A549 (cell line): ENCODE data around the gene ACSBG1. TPM values are rescaled to one million over a fixed set of nuclear protein-coding genes. Genes with fewer than 3 reads are reported as not detected.

ENCODE experiments used
- ATAC-seq, 2 experiments: fragments of 200-7000 bp in 1 of 2; fragments of >200 bp in 1 of 2; cut with Nextera tagmentation in 1 of 2; cut with Tn5 transposase in 1 of 2; 3 replicates each; pipeline versions ENCODE4 v1.8.0 to v1.9.1; 2018 to 2020; ENCODE audit warnings: mild to moderate bottlenecking in 1 of 2, moderate library complexity in 1 of 2
- CTCF ChIA-PET: fragments of 300-600 bp; sonication (Branson Sonifier 250); formaldehyde crosslinking; extraction: SDS; loops from one replicate; lab custom pipeline; 2021; ENCODE audit warnings: antibody characterized with exemption, inconsistent platforms; lab: Yijun Ruan, JAX
- POLR2A ChIA-PET: fragments of 350-600 bp; formaldehyde crosslinking; extraction: SDS; loops from one replicate; lab custom pipeline; 2021; ENCODE audit warnings: antibody characterized with exemption, inconsistent platforms; lab: Yijun Ruan, JAX
- DNase-seq, 2 experiments: peaks; one replicate each; pipeline versions ENCODE4 v3.0.0 to v3.0.0-alpha.2; 2011 to 2016; ENCODE audit warnings: low read depth in 1 of 2, low spot score in 1 of 2
- FAIRE-seq: peaks from 2 replicates; lab custom pipeline; 2011; peaks lifted over from hg19 to GRCh38; lab: Jason Lieb, UNC
- H3K27ac ChIP-seq, 2 experiments: fragments of >200 bp; sonication (Bioruptor Twin); formaldehyde crosslinking; 3 replicates each; pipeline ENCODE4 v1.5.1; 2016 to 2017
- H3K4me1 ChIP-seq: fragments of >200 bp; sonication (Bioruptor Twin); formaldehyde crosslinking; 3 replicates; pipeline ENCODE4 v1.6.1; 2016
- H3K4me2 ChIP-seq: fragments of >200 bp; sonication (Bioruptor Twin); formaldehyde crosslinking; 3 replicates; pipeline ENCODE4 v1.6.1; 2016
- H3K4me3 ChIP-seq: fragments of >200 bp; sonication (Bioruptor Twin); formaldehyde crosslinking; 3 replicates; pipeline ENCODE4 v1.5.1; 2016
- H3K9me3 ChIP-seq: fragments of >200 bp; sonication (Bioruptor Twin); formaldehyde crosslinking; 3 replicates; pipeline ENCODE4 v1.6.1; 2016
- CBX2 ChIP-seq: fragments of 200-600 bp; sonication (generic); IDR thresholded peaks from 2 replicates; pipeline ENCODE4 v1.6.1; 2016; ENCODE audit warnings: low read depth, mild to moderate bottlenecking, borderline replicate concordance
- CHD2 ChIP-seq: fragments of 150-350 bp; IDR thresholded peaks from 2 replicates; pipeline ENCODE4 v1.6.1; 2014; ENCODE audit warnings: low read length; ENCODE audit not compliant: partially characterized antibody
- CHD4 ChIP-seq: fragments of 200-600 bp; sonication (generic); IDR thresholded peaks from 2 replicates; pipeline ENCODE4 v1.6.1; 2016; ENCODE audit warnings: antibody characterized with exemption, mild to moderate bottlenecking, borderline replicate concordance
- EHMT2 ChIP-seq: fragments of 200-600 bp; sonication (generic); IDR thresholded peaks from 2 replicates; pipeline ENCODE4 v1.6.1; 2016; ENCODE audit warnings: antibody characterized with exemption, low read depth, mild to moderate bottlenecking, moderate library complexity
- ELK1 ChIP-seq: fragments of 150-350 bp; IDR thresholded peaks from 2 replicates; pipeline ENCODE4 v1.6.1; 2014; ENCODE audit warnings: low read depth, mild to moderate bottlenecking, low read length
- EP300 ChIP-seq, 2 experiments: fragments of >200 bp; sonication (Bioruptor Twin); formaldehyde crosslinking; IDR thresholded peaks; 2 replicates in 1 of 2; 3 replicates in 1 of 2; pipeline ENCODE4 v1.6.1; 2016 to 2017
- FOSL2 ChIP-seq, 2 experiments: fragments of 450-650 bp in 1 of 2; fragments of >200 bp in 1 of 2; sonication (Bioruptor Twin) in 1 of 2; formaldehyde crosslinking; IDR thresholded peaks; 2 replicates each; pipeline versions ENCODE4 v1.5.0 to v1.6.1; 2016 to 2020; ENCODE audit warnings: mild to moderate bottlenecking in 1 of 2, moderate library complexity in 1 of 2
- FOXS1 ChIP-seq: fragments of 250-450 bp; sonication (Bioruptor Pico); IDR thresholded peaks from 2 replicates; pipeline ENCODE4 v1.5.0; 2020; ENCODE audit warnings: mild to moderate bottlenecking, moderate library complexity
- GATA3 ChIP-seq: IDR thresholded peaks from 2 replicates; pipeline ENCODE4 v1.6.1; 2012; ENCODE audit warnings: borderline replicate concordance
- HOXB13 ChIP-seq: fragments of 250-450 bp; sonication (Bioruptor Pico); IDR thresholded peaks from 2 replicates; pipeline ENCODE4 v1.5.0; 2020; ENCODE audit warnings: low read depth, mild to moderate bottlenecking, moderate library complexity
- MAZ ChIP-seq: fragments of 150-350 bp; IDR thresholded peaks from 2 replicates; pipeline ENCODE4 v1.6.1; 2014; ENCODE audit warnings: antibody characterized with exemption, low read depth, low read length, borderline replicate concordance
- PHF8 ChIP-seq: fragments of 200-600 bp; sonication (generic); IDR thresholded peaks from 2 replicates; pipeline ENCODE4 v1.6.1; 2016; ENCODE audit warnings: low read depth, mild to moderate bottlenecking, antibody characterized with exemption, moderate library complexity, borderline replicate concordance
- RARB ChIP-seq: fragments of 250-450 bp; sonication (Bioruptor Pico); IDR thresholded peaks from 2 replicates; pipeline ENCODE4 v1.8.0; 2021; ENCODE audit warnings: mild to moderate bottlenecking, moderate library complexity
- SREBF2 ChIP-seq: fragments of 450-650 bp; IDR thresholded peaks from 2 replicates; pipeline ENCODE4 v1.6.1; 2014; ENCODE audit warnings: mild to moderate bottlenecking, moderate library complexity
- TP53 ChIP-seq: fragments of 250-450 bp; sonication (Bioruptor Pico); IDR thresholded peaks from 2 replicates; pipeline ENCODE4 v1.5.0; 2021; ENCODE audit warnings: mild to moderate bottlenecking, moderate library complexity
- ZC3H11A ChIP-seq: fragments of 450-650 bp; IDR thresholded peaks from 2 replicates; pipeline ENCODE4 v1.6.1; 2014; ENCODE audit warnings: antibody characterized with exemption, mild to moderate bottlenecking
- ZNF302 ChIP-seq: fragments of 250-450 bp; sonication (Bioruptor Pico); IDR thresholded peaks from 2 replicates; pipeline ENCODE4 v1.9.0; 2021; ENCODE audit warnings: inconsistent platforms, mild to moderate bottlenecking, moderate library complexity
- WGBS: methylation state at CpG from one replicate; pipeline ENCODE4 v1.1.6; 2017; ENCODE audit errors: missing lambda C conversion rate; 5-methylcytosine and 5-hydroxymethylcytosine counted together
- polyA plus RNA-seq, 4 experiments: library from polyadenylated mRNA; depleted of rRNA in 3 of 4; stranded (reverse); fragments of >200 nt; fragmentation: RNase III in 1 of 4; extraction: RNeasy Plus Mini Kit Qiagen cat#74134 plus additional on column Dnase treatment in 1 of 4; gene quantifications; 2 replicates in 3 of 4; 3 replicates in 1 of 4; pipeline ENCODE4 v1.2.3, GENCODE V29; 2011 to 2017
- TF ChIP-seq, protein P1 (sequence below): fragments of >200 bp; sonication (Bioruptor Twin); formaldehyde crosslinking; IDR thresholded peaks from 3 replicates; pipeline ENCODE4 v1.6.1; 2016
- TF ChIP-seq, protein P2 (sequence below): fragments of 200-600 bp; sonication (generic); IDR thresholded peaks from 2 replicates; pipeline ENCODE4 v1.6.1; 2016; ENCODE audit warnings: antibody characterized with exemption, mild to moderate bottlenecking, moderate library complexity
- TF ChIP-seq, protein P3 (sequence below): IDR thresholded peaks from 2 replicates; pipeline ENCODE4 v1.6.1; 2012; ENCODE audit warnings: low read depth, borderline replicate concordance

Gene ACSBG1
- polyA plus RNA-seq, 2 of the 4 experiments (the other 2 are of a cell fraction), result 0.15 to 0.21 TPM

- no peak for TF ChIP-seq EHMT2
- TF ChIP-seq, protein P1, sequence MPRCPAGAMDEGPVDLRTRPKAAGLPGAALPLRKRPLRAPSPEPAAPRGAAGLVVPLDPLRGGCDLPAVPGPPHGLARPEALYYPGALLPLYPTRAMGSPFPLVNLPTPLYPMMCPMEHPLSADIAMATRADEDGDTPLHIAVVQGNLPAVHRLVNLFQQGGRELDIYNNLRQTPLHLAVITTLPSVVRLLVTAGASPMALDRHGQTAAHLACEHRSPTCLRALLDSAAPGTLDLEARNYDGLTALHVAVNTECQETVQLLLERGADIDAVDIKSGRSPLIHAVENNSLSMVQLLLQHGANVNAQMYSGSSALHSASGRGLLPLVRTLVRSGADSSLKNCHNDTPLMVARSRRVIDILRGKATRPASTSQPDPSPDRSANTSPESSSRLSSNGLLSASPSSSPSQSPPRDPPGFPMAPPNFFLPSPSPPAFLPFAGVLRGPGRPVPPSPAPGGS, result no peak
- TF ChIP-seq, protein P2, sequence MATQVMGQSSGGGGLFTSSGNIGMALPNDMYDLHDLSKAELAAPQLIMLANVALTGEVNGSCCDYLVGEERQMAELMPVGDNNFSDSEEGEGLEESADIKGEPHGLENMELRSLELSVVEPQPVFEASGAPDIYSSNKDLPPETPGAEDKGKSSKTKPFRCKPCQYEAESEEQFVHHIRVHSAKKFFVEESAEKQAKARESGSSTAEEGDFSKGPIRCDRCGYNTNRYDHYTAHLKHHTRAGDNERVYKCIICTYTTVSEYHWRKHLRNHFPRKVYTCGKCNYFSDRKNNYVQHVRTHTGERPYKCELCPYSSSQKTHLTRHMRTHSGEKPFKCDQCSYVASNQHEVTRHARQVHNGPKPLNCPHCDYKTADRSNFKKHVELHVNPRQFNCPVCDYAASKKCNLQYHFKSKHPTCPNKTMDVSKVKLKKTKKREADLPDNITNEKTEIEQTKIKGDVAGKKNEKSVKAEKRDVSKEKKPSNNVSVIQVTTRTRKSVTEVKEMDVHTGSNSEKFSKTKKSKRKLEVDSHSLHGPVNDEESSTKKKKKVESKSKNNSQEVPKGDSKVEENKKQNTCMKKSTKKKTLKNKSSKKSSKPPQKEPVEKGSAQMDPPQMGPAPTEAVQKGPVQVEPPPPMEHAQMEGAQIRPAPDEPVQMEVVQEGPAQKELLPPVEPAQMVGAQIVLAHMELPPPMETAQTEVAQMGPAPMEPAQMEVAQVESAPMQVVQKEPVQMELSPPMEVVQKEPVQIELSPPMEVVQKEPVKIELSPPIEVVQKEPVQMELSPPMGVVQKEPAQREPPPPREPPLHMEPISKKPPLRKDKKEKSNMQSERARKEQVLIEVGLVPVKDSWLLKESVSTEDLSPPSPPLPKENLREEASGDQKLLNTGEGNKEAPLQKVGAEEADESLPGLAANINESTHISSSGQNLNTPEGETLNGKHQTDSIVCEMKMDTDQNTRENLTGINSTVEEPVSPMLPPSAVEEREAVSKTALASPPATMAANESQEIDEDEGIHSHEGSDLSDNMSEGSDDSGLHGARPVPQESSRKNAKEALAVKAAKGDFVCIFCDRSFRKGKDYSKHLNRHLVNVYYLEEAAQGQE, result no peak
- FAIRE-seq, result no peak
- CTCF ChIA-PET, result interaction anchor here (1.0 to 16.2 kb wide), 12 partner anchors 8 to 243 kb away, joined by 3 to 184 read pairs (median 4); partner anchors contain the start of gene SKIC8
- H3K4me1 ChIP-seq, result no peaks in the 10 kb centered on the region
- 58% methylated on average over 8 of the region's 10 CpGs for WGBS
- no peak overlapping the region for H3K4me2 ChIP-seq
- no peaks in the 10 kb centered on the region for H3K9me3 ChIP-seq
- no peak overlapping the region for H3K27ac ChIP-seq
- ATAC-seq, result no peak
- no peak overlapping the region for H3K4me3 ChIP-seq
- POLR2A ChIA-PET, result no interaction called here
- no peak for DNase-seq
Measured at GRCh38 chr15:78201281-78202190, 32.8 kb downstream of the ACSBG1 start.

DNA sequence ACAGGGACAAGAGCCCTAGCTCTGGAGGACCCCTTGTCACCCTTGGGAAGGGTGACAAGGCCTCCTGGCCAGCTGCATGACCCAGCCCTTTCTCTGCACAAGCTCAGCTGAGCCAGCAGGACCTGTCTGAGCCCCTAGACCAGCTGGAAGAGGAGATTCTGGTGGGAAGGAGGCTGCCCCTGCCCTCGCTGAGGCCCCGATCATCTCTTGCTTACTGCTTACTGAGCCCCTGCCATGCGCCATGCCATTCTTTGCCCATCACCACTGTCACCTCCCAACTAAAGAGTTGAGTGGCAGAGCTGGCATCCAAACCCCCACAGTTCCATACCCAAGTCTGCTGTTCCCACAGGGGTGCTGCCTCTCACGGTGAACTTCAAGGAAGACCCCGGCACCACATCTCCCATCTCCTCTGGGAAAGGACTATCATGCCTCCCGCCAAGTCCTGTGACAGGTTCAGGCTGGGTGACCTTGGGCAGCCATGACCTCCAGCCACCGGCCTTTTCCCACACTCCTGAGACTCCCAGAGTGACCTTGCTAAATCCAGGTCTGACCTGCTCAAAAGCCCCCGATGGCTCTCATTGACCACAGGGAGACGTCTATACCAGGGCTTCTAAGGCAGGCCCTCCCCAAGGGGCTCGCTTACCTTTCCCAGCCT, 34.0 kb downstream of the ACSBG1 start:
- POLR2A ChIA-PET, result no interaction called here
- Histone ChIP-seq H3K9me3 (no peaks in the 10 kb centered on the region), H3K4me1 (no peaks in the 10 kb centered on the region), H3K4me3 (no peak overlapping the region), H3K27ac (no peak overlapping the region), H3K4me2 (no peak overlapping the region)
- no peak for ATAC-seq
- DNase-seq, result no peak
- no peak for FAIRE-seq
- CTCF ChIA-PET, result interaction anchor here (2.0 to 16.2 kb wide), 4 partner anchors 22 to 234 kb away, joined by 6 to 184 read pairs (median 15); no protein-coding TSS in a partner anchor
- 79% methylated on average over 10 of the region's 10 CpGs for WGBS
- TF ChIP-seq, protein P1, result no peak
- no peak for TF ChIP-seq ZNF302
- TF ChIP-seq TP53 (CRISPR knock-in tag), result no peak
- TF ChIP-seq, protein P3, sequence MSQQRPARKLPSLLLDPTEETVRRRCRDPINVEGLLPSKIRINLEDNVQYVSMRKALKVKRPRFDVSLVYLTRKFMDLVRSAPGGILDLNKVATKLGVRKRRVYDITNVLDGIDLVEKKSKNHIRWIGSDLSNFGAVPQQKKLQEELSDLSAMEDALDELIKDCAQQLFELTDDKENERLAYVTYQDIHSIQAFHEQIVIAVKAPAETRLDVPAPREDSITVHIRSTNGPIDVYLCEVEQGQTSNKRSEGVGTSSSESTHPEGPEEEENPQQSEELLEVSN, result no peak
- TF ChIP-seq CBX2, result no peak
- no peak for TF ChIP-seq ZC3H11A
- TF ChIP-seq EHMT2, result no peak
- no peak for TF ChIP-seq HOXB13 (CRISPR knock-in tag)
- TF ChIP-seq PHF8, result no peak
- TF ChIP-seq CHD2, result no peak
- no peak for TF ChIP-seq GATA3
- TF ChIP-seq SREBF2, result no peak
- no peak for TF ChIP-seq FOXS1 (CRISPR knock-in tag)
- no peak for TF ChIP-seq EP300 (IDR thresholded peaks at IDR 0.05)
- no peak for TF ChIP-seq FOSL2 (IDR thresholded peaks at IDR 0.05)
- no peak for TF ChIP-seq FOSL2 (CRISPR knock-in tag; IDR thresholded peaks at IDR 0.05)
- no peak for TF ChIP-seq CHD4
- TF ChIP-seq ELK1, result no peak
- TF ChIP-seq MAZ, result no peak
- TF ChIP-seq RARB (CRISPR knock-in tag), result no peak
